SK-N-SH (cell line): Measurements from ENCODE around the gene NAP1L1. TPM values are rescaled to one million over a fixed set of nuclear protein-coding genes. Genes with fewer than 3 reads are reported as not detected.

Experiments
- CTCF ChIA-PET: fragments of 300-600, 350-600 bp; formaldehyde crosslinking; extraction: SDS; loops from one replicate; lab custom pipeline; 2021; lab: Yijun Ruan, JAX
- POLR2A ChIA-PET: fragments of 350-600 bp; sonication (Branson Sonifier 250); formaldehyde crosslinking; extraction: SDS; loops from one replicate; lab custom pipeline; 2020; ENCODE audit warnings: antibody characterized with exemption, inconsistent platforms; lab: Yijun Ruan, JAX
- DNase-seq: peaks from one replicate; pipeline ENCODE4 v3.0.0; 2012
- H2AFZ ChIP-seq: fragments of 200-600 bp; sonication (generic); 2 replicates; pipeline ENCODE4 v1.8.1; 2016; ENCODE audit warnings: antibody characterized with exemption, mild to moderate bottlenecking, low read depth
- H3F3A ChIP-seq: fragments of 200-600 bp; sonication (generic); replicated peaks from 2 replicates; pipeline ENCODE3; 2016; ENCODE audit warnings: antibody characterized with exemption, mild to moderate bottlenecking; ENCODE audit not compliant: insufficient read depth
- H3K27ac ChIP-seq, 2 experiments: fragments of 200-500 bp in 1 of 2; fragments of 200-600 bp in 1 of 2; sonication (Bioruptor generic) in 1 of 2; sonication (generic), shearing (Covaris generic) in 1 of 2; 2 replicates each; pipeline versions ENCODE4 v1.5.1 to v1.6.1; 2014 to 2016; ENCODE audit warnings: low read depth in 2 of 2, inconsistent platforms in 1 of 2, low read length in 1 of 2, mild to moderate bottlenecking in 1 of 2, mixed read lengths in 1 of 2
- H3K27me3 ChIP-seq: fragments of 200-600 bp; sonication (generic), shearing (Covaris generic); 2 replicates; pipeline ENCODE4 v1.6.1; 2016; ENCODE audit warnings: mixed run types; ENCODE audit not compliant: insufficient read depth
- H3K36me3 ChIP-seq, 2 experiments: fragments of 200-500 bp in 1 of 2; fragments of 200-600 bp in 1 of 2; sonication (Bioruptor generic) in 1 of 2; sonication (generic) in 1 of 2; replicated peaks in 1 of 2; 2 replicates each; pipeline versions ENCODE3 to v1.5.1; 2014 to 2016; ENCODE audit warnings: low read length in 1 of 2, mild to moderate bottlenecking in 1 of 2; ENCODE audit not compliant: insufficient read depth in 2 of 2, control insufficient read depth in 1 of 2
- H3K4me1 ChIP-seq, 2 experiments: fragments of 200-500 bp in 1 of 2; fragments of 200-600 bp in 1 of 2; sonication (Bioruptor generic) in 1 of 2; sonication (generic), shearing (Covaris generic) in 1 of 2; 2 replicates each; pipeline versions ENCODE4 v1.5.1 to v1.6.1; 2014 to 2016; ENCODE audit warnings: low read depth in 1 of 2, low read length in 1 of 2, mixed run types in 1 of 2; ENCODE audit not compliant: insufficient read depth in 2 of 2, control insufficient read depth in 1 of 2
- H3K4me2 ChIP-seq: fragments of 200-600 bp; sonication (generic), shearing (Covaris generic); 2 replicates; pipeline ENCODE4 v1.6.1; 2017; ENCODE audit warnings: mixed run types
- H3K4me3 ChIP-seq, 2 experiments: fragments of 200-500 bp in 1 of 2; fragments of 200-600 bp in 1 of 2; sonication (Bioruptor generic) in 1 of 2; sonication (generic), shearing (Covaris generic) in 1 of 2; 2 replicates each; pipeline versions ENCODE4 v1.5.1 to v1.8.1; 2014 to 2016; ENCODE audit warnings: low read depth in 2 of 2, inconsistent platforms in 1 of 2, low read length in 1 of 2, mild to moderate bottlenecking in 1 of 2, mixed read lengths in 1 of 2, moderate library complexity in 1 of 2
- H3K79me2 ChIP-seq: fragments of 200-600 bp; sonication (generic); 2 replicates; pipeline ENCODE4 v1.8.1; 2017; ENCODE audit warnings: mild to moderate bottlenecking; ENCODE audit not compliant: insufficient read depth
- H3K9ac ChIP-seq: fragments of 200-600 bp; sonication (generic); 2 replicates; pipeline ENCODE4 v1.6.1; 2017; ENCODE audit warnings: mixed run types
- H3K9me2 ChIP-seq: fragments of 200-600 bp; sonication (generic); 2 replicates; pipeline ENCODE4 v1.6.1; 2017; ENCODE audit warnings: mixed run types
- H3K9me3 ChIP-seq: fragments of 200-600 bp; sonication (generic); 2 replicates; pipeline ENCODE4 v1.6.1; 2017; ENCODE audit warnings: mixed run types, mild to moderate bottlenecking, moderate library complexity
- H4K20me1 ChIP-seq: fragments of 200-600 bp; sonication (generic); 2 replicates; pipeline ENCODE4 v1.6.1; 2017; ENCODE audit warnings: mild to moderate bottlenecking, mixed run types; ENCODE audit not compliant: insufficient read depth
- CTCF ChIP-seq: fragments of 200-600 bp; sonication (generic); IDR thresholded peaks from 2 replicates; pipeline ENCODE4 v1.6.1; 2017; ENCODE audit warnings: antibody characterized with exemption, mild to moderate bottlenecking, moderate library complexity
- GATA2 ChIP-seq: sonication (generic); formaldehyde crosslinking; IDR thresholded peaks from 2 replicates; pipeline ENCODE4 v1.5.0; 2020; ENCODE audit warnings: mild to moderate bottlenecking, missing genetic modification reagents
- IRF3 ChIP-seq: fragments of 150-350 bp; IDR thresholded peaks from 2 replicates; pipeline ENCODE4 v1.6.1; 2016; ENCODE audit warnings: mild to moderate bottlenecking, low read depth, low read length
- NFIC ChIP-seq: IDR thresholded peaks from 2 replicates; pipeline ENCODE4 v1.4.0; 2012; ENCODE audit warnings: borderline replicate concordance
- PBX3 ChIP-seq: IDR thresholded peaks from 2 replicates; pipeline ENCODE4; 2012
- POLR2AphosphoS5 ChIP-seq: IDR thresholded peaks from 2 replicates; pipeline ENCODE4 v1.6.1; 2012; ENCODE audit warnings: low read depth, low read length
- RXRA ChIP-seq: IDR thresholded peaks from 2 replicates; pipeline ENCODE4 v1.4.0; 2012; ENCODE audit warnings: low read depth, mild to moderate bottlenecking, borderline replicate concordance
- SIN3A ChIP-seq: IDR thresholded peaks from 2 replicates; pipeline ENCODE4 v1.6.1; 2012; ENCODE audit warnings: low read depth, mild to moderate bottlenecking, low read length, moderate library complexity, borderline replicate concordance
- YY1 ChIP-seq: IDR thresholded peaks from 2 replicates; pipeline ENCODE4 v1.4.0; 2012; ENCODE audit warnings: low read depth, mild to moderate bottlenecking
- WGBS: methylation state at CpG from one replicate; pipeline ENCODE4 v1.1.6; 2017; ENCODE audit warnings: low lambda C conversion rate; 5-methylcytosine and 5-hydroxymethylcytosine counted together
- polyA plus RNA-seq, 3 experiments: library from polyadenylated mRNA; depleted of rRNA; stranded (reverse); fragments of >200 nt; gene quantifications; 2 replicates each; pipeline ENCODE4 v1.2.3, GENCODE V29; 2012

The NAP1L1 gene
- polyA plus RNA-seq, 1 of the 3 experiments (the other 2 are of a cell fraction) = 197 TPM

GRCh38 chr12:76094754-76095153, 10.3 kb upstream of the NAP1L1 start:
- H3K27me3 ChIP-seq = no peaks in the 10 kb centered on the region
- no peak overlapping the region for H3K9ac ChIP-seq
- peaks cover 0 to 2% of the 10 kb centered on the region in 2 experiments; a peak in 1 of 4 replicates for H3K4me1 ChIP-seq
- H3K9me2 ChIP-seq = no peaks in the 10 kb centered on the region
- no peak overlapping the region for H3K4me3 ChIP-seq
- H3K36me3 ChIP-seq = no peaks in the 10 kb centered on the region
- no peaks in the 10 kb centered on the region for H4K20me1 ChIP-seq
- peaks cover 10% of the 10 kb centered on the region for H3F3A ChIP-seq
- ChIA-PET POLR2A (no interaction called here), CTCF (no interaction called here)
- 100% methylated on average over 3 of the region's 3 CpGs for WGBS
- no peak overlapping the region for H2AFZ ChIP-seq
- DNase-seq = no peak
- TF ChIP-seq SIN3A (no peak), POLR2AphosphoS5 (no peak), PBX3 (no peak), IRF3 (no peak), NFIC (no peak), RXRA (no peak), GATA2 (no peak), YY1 (no peak), CTCF (0 out of 2 replicates have a peak, but pooled peaks have one; percentile 23)
- H3K9me3 ChIP-seq = no peaks in the 10 kb centered on the region
- H3K79me2 ChIP-seq = no peaks in the 10 kb centered on the region
- no peak overlapping the region for H3K27ac ChIP-seq
- H3K4me2 ChIP-seq = no peak overlapping the region

GRCh38 chr12:76091246-76091754, 6.8 kb upstream of the NAP1L1 start:
- Histone ChIP-seq H2AFZ (no peak overlapping the region), H3K9ac (no peak overlapping the region), H3K27ac (no peak overlapping the region), H3F3A (peaks cover 13% of the 10 kb centered on the region), H3K79me2 (no peaks in the 10 kb centered on the region), H3K4me2 (no peak overlapping the region), H3K9me2 (no peaks in the 10 kb centered on the region), H3K36me3 (no peaks in the 10 kb centered on the region), H3K9me3 (no peaks in the 10 kb centered on the region), H4K20me1 (no peaks in the 10 kb centered on the region), H3K4me1 (peaks cover 2 to 3% of the 10 kb centered on the region in 2 experiments; a peak in 2 of 4 replicates), H3K27me3 (no peaks in the 10 kb centered on the region), H3K4me3 (no peak overlapping the region)
- ChIA-PET CTCF (interaction anchor here (1.1 kb wide), 1 partner anchor 60 kb away, joined by 3 read pairs; the partner anchor contains the start of gene PHLDA1), POLR2A (no interaction called here)
- WGBS = 94% methylated on average over 2 of the region's 2 CpGs
- TF ChIP-seq PBX3 = no peak
- no peak for DNase-seq
